ENCODE results near the gene FOXP1.

GRCh38 chr3:71372911-71373637 is 210.5 kb downstream of the FOXP1 start:
- TF ChIP-seq CTCF (IDR thresholded peaks at IDR 0.05; ENCODE audit: insufficient read depth, low read length, poor library complexity, severe bottlenecking) (no peak), EZH2phosphoT487 (conservative IDR thresholded peaks at IDR 0.05; ENCODE audit: low read length) (no peak)

Data from SU-DHL-6 (cell line).